Duodenal mucosa (tissue), 2 donors: Measurements from ENCODE around the gene TMEM51.

Source experiments
- H3K27ac ChIP-seq: one replicate; pipeline ENCODE4 v1.7.0; 2013; ENCODE audit warnings: low read depth, low read length
- H3K27me3 ChIP-seq, 2 donors: one replicate each; pipeline ENCODE4 v1.7.0; 2013; ENCODE audit warnings: low read length in 2 of 2, control low read depth in 1 of 2; ENCODE audit not compliant: insufficient read depth in 2 of 2, control insufficient read depth in 1 of 2
- H3K36me3 ChIP-seq, 2 donors: one replicate each; pipeline ENCODE4 v1.7.0; 2013; ENCODE audit warnings: low read length in 2 of 2, control low read depth in 1 of 2; ENCODE audit not compliant: insufficient read depth in 2 of 2, control insufficient read depth in 1 of 2
- H3K4me1 ChIP-seq, 2 donors: one replicate each; pipeline ENCODE4 v1.7.0; 2013; ENCODE audit warnings: low read length in 2 of 2, control low read depth in 1 of 2; ENCODE audit not compliant: insufficient read depth in 2 of 2, control insufficient read depth in 1 of 2
- H3K4me3 ChIP-seq, 2 donors: one replicate each; pipeline ENCODE4 v1.7.0; 2013; ENCODE audit warnings: low read length in 2 of 2, low read depth in 1 of 2
- H3K9ac ChIP-seq, 2 donors: one replicate each; pipeline ENCODE4 v1.7.0; 2013; ENCODE audit warnings: low read length in 2 of 2, low read depth in 1 of 2
- H3K9me3 ChIP-seq, 2 donors: one replicate each; pipeline ENCODE4 v1.7.0; 2013; ENCODE audit warnings: low read length in 2 of 2, control low read depth in 1 of 2; ENCODE audit not compliant: control insufficient read depth in 1 of 2

TMEM51 gene

GRCh38 chr1:15242766-15243165 lies 89.2 kb downstream of the TMEM51 start:
- Histone ChIP-seq H3K9ac (no peak overlapping the region), H3K27ac (no peak overlapping the region), H3K36me3 (no peaks in the 10 kb centered on the region), H3K4me1 (peaks cover 4% of the 10 kb centered on the region in 2 donors), H3K9me3 (no peaks in the 10 kb centered on the region), H3K4me3 (no peak overlapping the region), H3K27me3 (no peaks in the 10 kb centered on the region)

GRCh38 chr1:15243275-15244043 lies 89.9 kb downstream of the TMEM51 start:
- Histone ChIP-seq H3K9me3 (no peaks in the 10 kb centered on the region), H3K36me3 (no peaks in the 10 kb centered on the region), H3K9ac (no peak overlapping the region), H3K4me3 (no peak overlapping the region), H3K4me1 (peaks cover 4 to 5% of the 10 kb centered on the region in 2 donors), H3K27me3 (no peaks in the 10 kb centered on the region), H3K27ac (no peak overlapping the region)

- H3K36me3 ChIP-seq: no peaks in the 10 kb centered on the region
- no peaks in the 10 kb centered on the region for H3K27me3 ChIP-seq
- H3K27ac ChIP-seq: no peak overlapping the region
- H3K9me3 ChIP-seq: no peaks in the 10 kb centered on the region
- peaks cover 4 to 5% of the 10 kb centered on the region in 2 donors for H3K4me1 ChIP-seq
- no peak overlapping the region for H3K9ac ChIP-seq
- no peak overlapping the region for H3K4me3 ChIP-seq
Observed at GRCh38 chr1:15244813-15245212, 91.3 kb downstream of the TMEM51 start.

- Histone ChIP-seq H3K4me1 (peaks cover 4 to 5% of the 10 kb centered on the region in 2 donors), H3K9me3 (no peaks in the 10 kb centered on the region), H3K36me3 (no peaks in the 10 kb centered on the region), H3K27me3 (no peaks in the 10 kb centered on the region), H3K4me3 (no peak overlapping the region), H3K27ac (no peak overlapping the region), H3K9ac (no peak overlapping the region)
Observed at GRCh38 chr1:15245593-15246360, 92.2 kb downstream of the TMEM51 start.

GRCh38 chr1:15246960-15247614 lies 93.5 kb downstream of the TMEM51 start, which contains the start of gene FHAD1:
FHAD1 (plus strand) TSS chr1:15247223; CDS start chr1:15251785, 4,562 bp downstream.
- no peak within 1 kb of the TSS for H3K27ac ChIP-seq
- no peaks in the 10 kb centered on the region for H3K36me3 ChIP-seq
- no peaks in the 10 kb centered on the region for H3K27me3 ChIP-seq
- no peaks in the 10 kb centered on the region for H3K9me3 ChIP-seq
- H3K4me1 ChIP-seq: peaks cover 4 to 5% of the 10 kb centered on the region in 2 donors
- peak within 1 kb of the TSS; percentile 40 to 55 for H3K4me3 ChIP-seq
- peak within 1 kb of the TSS in 1 of 2 donors; percentile 10 for H3K9ac ChIP-seq

GRCh38 chr1:15248216-15248615 lies 94.7 kb downstream of the TMEM51 start:
- no peaks in the 10 kb centered on the region for H3K9me3 ChIP-seq
- no peaks in the 10 kb centered on the region for H3K36me3 ChIP-seq
- no peak overlapping the region for H3K4me3 ChIP-seq
- no peak overlapping the region for H3K9ac ChIP-seq
- peaks cover 5 to 7% of the 10 kb centered on the region in 2 donors for H3K4me1 ChIP-seq
- H3K27me3 ChIP-seq: no peaks in the 10 kb centered on the region
- no peak overlapping the region for H3K27ac ChIP-seq

GRCh38 chr1:15249081-15249480 lies 95.5 kb downstream of the TMEM51 start:
- Histone ChIP-seq H3K36me3 (no peaks in the 10 kb centered on the region), H3K9ac (no peak overlapping the region), H3K4me1 (peaks cover 5 to 7% of the 10 kb centered on the region in 2 donors), H3K27me3 (no peaks in the 10 kb centered on the region), H3K9me3 (no peaks in the 10 kb centered on the region), H3K27ac (no peak overlapping the region), H3K4me3 (no peak overlapping the region)

- H3K4me1 ChIP-seq: peaks cover 3 to 5% of the 10 kb centered on the region in 2 donors
- H3K27ac ChIP-seq: no peak overlapping the region
- no peaks in the 10 kb centered on the region for H3K9me3 ChIP-seq
- H3K36me3 ChIP-seq: no peaks in the 10 kb centered on the region
- no peak overlapping the region for H3K9ac ChIP-seq
- H3K27me3 ChIP-seq: no peaks in the 10 kb centered on the region
- H3K4me3 ChIP-seq: no peak overlapping the region
Observed at GRCh38 chr1:15251857-15252835, 98.6 kb downstream of the TMEM51 start.

GRCh38 chr1:15254559-15254958 lies 101.0 kb downstream of the TMEM51 start:
- H3K27ac ChIP-seq: no peak overlapping the region
- H3K9ac ChIP-seq: no peak overlapping the region
- H3K27me3 ChIP-seq: no peaks in the 10 kb centered on the region
- no peaks in the 10 kb centered on the region for H3K9me3 ChIP-seq
- no peaks in the 10 kb centered on the region for H3K36me3 ChIP-seq
- peaks cover 0 to 3% of the 10 kb centered on the region in 2 donors for H3K4me1 ChIP-seq
- H3K4me3 ChIP-seq: no peak overlapping the region
